GM18519 (cell line): ENCODE data around the gene TAS2R60.
"Not testable (repeated sequence)": the region's sequence is repeated elsewhere in the genome, so short reads cannot be mapped to it uniquely, and the experiment has no call there.

Source experiments
- ATAC-seq: cut with Tn5 transposase; IDR thresholded peaks from one replicate; pipeline ENCODE4 v1.9.1; 2021; ENCODE audit warnings: mild to moderate bottlenecking, moderate library complexity; ENCODE audit not compliant: unreplicated experiment, low FRiP score

TAS2R60 gene

DNA sequence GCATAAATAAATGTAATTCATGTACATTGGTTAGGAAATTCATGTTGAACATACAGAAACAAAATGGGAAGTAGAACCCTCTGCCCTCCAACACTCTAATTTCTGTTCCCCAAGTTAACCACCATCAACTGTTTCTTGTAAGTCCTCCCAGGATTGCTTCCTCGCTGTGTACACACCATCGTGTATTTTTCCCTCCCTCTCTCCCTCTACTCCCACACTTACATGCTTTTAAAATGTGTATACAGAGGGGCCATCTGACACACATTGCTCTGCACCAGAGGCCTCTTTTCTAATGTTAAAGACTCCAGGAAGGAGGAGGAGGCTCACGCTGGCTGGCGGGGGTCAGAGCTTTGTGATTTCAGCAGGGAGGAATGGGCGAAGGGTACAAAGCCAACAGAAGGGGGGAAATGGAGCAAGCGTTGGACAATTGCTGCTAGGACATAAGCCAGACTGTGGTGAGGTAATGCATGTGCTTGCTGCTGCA lies 32.7 kb upstream of the TAS2R60 start:
- no peak for ATAC-seq

DNA sequence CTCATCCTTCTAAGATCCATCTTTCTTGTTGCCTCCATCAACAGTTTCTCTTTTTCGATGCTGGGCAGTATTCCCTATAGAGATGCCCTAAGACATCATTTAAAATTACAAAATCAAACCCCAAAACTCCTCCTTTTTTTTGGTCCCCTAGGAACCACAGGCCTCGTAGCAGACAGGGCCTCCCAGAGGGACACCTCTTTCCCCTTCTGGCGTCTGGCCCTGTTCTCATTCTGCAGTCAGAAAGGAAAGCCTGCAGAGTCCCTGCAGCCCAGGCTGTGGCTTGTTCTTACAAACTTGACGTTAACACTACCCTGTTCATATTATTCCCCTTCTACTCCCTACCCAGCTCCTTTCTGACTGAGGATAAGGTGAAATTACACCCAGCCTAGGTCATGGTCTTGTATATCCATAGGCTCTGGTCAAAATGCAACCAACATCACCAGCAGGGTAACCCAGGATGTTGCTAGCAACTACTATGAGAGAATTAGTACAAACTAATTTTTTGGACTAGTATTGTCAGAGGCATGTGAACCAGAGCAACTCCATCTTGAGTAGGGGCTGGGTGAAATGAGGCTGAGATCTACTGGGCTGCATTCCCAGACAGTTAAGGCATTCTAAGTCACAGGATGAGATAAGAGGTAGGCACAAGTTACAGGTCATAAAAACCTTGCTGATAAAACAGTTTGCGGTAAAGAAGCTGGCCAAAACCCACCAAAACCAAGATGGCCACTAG lies 31.1 kb upstream of the TAS2R60 start:
- ATAC-seq, result no peak

DNA sequence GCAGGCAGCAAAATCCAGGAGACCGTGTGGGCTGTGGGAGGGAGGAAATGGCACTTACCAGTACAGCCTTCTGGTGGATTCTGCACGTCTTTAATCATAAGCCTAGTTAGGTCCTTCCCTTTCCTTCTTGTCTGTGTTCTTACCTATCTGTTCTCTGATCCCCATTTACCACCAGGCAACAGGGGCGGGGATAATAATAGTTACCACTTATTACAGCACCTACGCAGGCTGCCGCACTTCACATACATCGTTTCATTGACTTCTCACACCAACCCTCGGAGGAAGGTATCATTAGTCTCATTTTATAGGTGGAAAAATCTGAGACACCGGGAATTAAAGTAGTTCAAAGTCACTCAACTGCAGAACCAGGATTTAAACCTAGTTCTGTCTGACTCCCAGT lies 30.1 kb upstream of the TAS2R60 start:
- ATAC-seq, result no peak

DNA sequence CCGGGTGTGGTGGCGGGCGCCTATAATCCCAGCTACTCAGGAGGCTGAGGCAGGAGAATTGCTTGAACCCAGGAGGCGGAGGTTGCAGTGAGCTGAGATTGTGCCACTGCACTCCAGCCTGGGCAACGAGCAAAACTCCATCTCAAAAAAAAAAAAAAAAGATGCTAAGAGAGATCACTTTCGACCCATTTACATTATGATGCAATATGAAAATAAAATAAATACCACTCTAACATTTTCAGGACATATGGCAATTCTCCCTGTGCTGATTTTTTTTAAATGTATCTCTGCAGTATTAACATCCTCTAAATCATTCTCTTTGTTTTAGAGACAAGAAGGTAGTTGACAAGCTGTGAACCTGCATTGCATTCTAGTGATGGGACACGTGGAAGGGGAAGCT lies 28.0 kb upstream of the TAS2R60 start:
- ATAC-seq, result not testable (repeated sequence)

DNA sequence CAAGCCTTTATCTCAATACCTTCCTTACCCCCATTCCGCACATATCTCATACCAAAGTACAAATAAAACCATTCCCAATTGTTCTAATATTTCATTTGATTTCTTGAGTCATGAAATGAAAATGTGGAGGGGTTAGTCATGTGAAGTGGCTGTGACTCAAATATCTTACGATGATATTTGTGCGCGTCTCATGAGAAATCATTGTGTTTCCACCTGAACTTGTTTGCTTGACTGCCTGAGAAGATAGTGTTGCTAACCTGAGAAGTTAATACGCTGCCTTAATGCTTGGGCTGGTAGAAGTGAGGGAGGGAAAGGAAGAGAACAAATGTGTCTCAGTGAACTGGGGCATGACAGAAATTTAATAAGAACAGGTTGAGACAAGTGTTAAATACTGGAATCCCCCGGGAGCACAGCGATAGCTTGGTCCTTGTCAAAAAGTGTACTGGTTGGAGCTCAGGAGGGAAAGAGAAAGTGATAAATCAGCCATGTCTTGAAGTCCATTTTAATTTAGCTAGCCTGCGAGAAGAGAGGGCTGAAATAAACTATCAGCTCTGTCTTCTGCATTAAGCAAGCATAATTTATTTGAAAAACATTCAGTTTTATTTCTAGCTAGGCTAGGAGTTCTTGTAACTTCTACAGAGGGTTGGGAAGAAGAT lies 27.4 kb upstream of the TAS2R60 start:
- ATAC-seq, result no peak

DNA sequence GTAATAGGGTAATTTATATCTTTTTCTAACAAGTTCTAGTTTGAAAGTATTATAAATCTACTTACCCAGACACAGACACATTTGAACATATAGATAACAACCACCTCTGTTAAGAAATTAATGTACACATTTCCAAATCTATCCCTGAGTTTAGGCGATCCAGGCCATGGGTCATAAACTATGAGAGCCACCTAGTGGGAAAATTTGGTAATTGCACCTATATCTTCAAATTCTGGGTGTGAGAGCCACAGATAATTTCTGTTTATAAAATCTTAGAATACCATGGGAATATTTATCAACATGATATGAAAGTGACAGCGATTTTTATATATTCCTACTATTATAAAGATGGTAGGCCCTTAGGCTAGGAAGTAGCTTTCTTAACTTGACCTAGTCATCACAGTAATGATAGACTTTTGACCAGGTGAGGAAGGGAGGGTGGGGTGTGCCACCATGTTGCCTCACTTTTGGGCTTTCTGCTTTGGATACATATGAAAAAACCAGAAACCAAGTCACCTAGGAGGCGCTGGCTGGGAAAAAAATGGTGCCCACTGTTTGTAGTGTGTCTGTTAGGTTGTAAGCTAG lies 26.6 kb upstream of the TAS2R60 start:
- no peak for ATAC-seq

DNA sequence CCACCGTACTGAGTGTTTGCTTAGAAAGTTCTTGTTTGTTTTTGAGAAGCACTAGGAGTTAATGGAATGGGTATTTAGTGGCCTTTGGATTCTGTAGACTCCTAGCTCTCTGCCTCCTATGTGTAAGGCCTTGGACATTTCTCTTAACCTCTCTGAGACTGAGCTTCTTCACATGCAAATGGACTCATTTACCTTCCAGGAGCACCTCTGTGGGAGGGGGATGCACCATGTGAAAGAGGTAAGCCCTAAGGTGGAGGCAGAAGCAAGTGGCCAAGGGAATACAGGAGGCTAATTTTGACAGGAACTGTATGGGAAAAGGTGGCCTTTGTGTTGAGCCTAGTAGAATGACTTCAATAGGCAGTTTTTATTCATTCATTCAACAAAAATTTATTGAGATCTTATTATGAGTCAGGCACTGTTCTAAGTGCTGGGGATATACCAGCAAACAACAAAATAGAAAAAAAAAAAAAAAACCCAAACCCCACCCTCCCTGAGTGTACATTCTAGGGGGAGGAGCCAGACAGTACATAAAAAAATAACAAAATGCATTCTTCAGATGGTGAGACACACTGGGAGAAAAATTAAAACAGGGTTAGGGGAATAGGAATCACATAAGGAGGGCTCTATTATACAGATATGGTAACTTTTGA lies 25.4 kb upstream of the TAS2R60 start:
- no peak for ATAC-seq

DNA sequence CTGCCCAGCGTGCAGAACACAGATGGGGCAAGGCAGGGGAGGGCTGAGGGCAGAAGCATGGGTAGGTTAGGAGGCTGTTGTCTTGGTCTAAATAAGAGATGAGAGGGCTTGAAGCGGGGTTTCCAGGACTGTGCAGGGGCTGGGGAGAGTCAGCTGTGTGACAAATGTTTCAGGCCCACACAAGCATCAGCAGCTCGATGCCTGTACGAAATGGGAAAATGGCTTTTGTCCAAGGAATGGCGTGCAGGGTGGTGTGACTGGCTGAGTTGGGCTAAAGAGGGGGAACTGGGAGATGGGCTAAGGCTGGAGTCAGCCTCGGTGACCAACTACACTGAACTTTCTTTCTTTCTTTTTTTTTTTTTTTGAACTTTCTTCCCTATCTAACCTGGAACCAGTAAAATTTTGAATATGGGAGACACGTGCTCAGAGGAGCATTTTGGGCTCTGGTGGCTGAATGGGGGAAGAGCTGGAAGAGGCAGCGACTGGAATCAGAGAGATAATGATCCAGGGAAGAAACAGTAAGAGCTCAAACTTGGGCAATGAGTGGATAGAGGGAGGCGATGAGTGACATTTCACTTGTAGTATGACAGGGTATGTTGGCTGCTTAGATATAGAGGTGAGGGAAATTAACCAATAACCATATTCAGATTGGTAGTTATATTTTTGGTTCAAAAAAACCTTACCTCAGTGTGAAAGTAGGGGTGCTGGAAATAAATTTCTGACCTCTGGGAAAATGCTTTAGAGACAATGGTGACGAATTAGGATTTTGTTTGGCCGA lies 24.4 kb upstream of the TAS2R60 start:
- no peak for ATAC-seq

DNA sequence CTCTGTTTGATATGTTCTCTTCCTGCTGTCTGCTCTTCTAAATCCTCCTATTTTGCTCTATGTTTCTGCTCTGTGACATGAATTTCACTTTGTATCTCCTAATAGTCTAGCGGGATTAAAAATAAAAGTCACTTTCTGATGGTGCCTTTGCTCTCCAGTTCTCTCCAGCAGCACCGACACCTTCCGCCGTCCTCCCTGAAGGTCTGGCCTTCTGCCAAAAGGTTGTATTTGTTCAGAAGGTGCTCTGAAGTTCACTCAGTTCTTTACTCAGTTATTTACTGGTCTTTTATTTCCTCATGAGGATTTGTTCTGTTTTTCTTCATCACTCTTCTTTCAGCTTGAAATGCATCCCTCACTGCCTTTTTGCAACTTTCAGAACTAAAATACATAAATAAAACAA lies 23.4 kb upstream of the TAS2R60 start:
- ATAC-seq, result no peak

DNA sequence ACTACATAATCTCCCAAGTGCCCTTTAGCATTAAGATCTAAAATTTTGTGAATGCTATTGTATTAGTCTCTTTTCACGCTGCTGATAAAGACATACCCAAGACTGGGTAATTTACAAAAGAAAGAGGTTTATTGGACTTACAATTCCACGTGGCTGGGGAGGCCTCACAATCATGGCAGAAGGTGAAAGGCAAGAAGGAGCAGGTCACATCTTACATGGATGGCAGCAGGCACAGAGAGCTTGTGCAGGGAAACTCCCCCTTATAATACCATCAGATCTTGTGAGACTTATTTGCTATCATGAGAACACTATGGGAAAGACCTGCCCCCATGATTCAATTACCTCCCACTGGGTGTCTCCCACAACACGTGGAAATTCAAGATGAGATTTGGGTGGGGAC lies 22.6 kb upstream of the TAS2R60 start:
- not testable (repeated sequence) for ATAC-seq

DNA sequence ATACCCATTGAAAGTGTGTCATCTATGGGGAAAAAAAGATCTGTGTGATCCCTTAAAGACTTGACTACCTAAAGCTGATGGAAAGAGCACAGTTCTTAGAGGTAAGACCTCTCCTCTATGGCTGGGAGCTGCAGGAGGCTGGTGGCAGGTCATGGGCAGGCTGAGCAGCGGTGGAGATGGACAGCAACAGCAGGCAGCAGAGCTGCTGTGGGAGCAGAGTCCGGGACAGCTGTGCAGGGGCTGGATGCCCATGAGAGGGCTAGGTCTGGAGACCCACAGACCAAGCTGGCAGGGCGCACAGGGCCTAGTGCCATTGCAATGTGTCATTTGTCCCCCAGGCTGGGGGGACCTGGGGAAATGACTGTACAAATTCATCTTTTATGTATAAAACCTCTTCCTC lies 21.2 kb upstream of the TAS2R60 start:
- no peak for ATAC-seq

DNA sequence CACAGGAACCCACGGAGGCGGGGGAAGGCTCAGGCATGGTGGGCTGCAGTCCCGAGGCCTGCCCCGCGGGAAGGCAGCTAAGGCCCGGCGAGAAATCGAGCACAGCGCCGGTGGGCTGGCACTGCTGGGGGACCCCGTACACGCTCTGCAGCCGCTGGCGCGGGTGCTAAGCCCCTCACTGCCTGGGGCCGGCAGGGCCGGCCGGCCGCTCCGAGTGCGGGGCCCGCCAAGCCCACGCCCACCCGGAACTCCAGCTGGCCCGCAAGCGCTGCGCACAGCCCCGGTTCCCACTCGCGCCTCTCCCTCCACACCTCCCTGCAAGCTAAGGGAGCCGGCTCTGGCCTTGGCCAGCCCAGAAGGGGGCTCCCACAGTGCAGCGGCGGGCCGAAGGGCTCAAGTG lies 18.8 kb upstream of the TAS2R60 start:
- not testable (repeated sequence) for ATAC-seq

DNA sequence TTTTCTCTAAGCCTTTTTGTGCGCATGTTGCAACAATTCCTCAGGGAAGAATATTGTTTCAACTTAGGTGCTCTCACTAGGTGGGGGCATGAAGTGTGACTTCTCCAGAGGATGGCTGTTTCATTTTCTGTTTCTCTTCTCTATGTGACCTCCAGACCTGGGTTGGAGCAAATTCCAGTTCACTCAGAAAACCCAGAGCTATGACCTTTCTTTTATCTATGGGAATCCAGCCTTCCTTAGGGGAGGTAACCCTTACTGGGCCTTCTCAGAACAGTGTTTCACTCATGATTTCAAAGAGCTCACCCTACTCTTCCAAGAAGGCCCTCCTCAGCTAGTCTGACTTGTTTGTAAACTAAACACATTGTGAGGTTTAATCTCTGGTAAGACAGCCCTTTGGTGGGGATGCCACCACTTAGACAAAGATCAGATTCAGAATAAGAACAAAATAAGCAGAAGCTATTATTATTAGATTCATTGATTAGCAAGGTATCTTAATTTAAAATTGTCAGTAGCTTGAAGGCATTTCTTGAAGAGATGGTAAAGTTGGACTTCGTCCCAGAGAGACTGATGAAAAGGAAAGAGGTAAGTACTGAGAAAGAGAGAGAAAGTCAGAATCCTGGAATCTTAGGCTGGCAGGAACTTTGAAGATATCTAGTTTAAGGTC lies 16.6 kb upstream of the TAS2R60 start:
- no peak for ATAC-seq

DNA sequence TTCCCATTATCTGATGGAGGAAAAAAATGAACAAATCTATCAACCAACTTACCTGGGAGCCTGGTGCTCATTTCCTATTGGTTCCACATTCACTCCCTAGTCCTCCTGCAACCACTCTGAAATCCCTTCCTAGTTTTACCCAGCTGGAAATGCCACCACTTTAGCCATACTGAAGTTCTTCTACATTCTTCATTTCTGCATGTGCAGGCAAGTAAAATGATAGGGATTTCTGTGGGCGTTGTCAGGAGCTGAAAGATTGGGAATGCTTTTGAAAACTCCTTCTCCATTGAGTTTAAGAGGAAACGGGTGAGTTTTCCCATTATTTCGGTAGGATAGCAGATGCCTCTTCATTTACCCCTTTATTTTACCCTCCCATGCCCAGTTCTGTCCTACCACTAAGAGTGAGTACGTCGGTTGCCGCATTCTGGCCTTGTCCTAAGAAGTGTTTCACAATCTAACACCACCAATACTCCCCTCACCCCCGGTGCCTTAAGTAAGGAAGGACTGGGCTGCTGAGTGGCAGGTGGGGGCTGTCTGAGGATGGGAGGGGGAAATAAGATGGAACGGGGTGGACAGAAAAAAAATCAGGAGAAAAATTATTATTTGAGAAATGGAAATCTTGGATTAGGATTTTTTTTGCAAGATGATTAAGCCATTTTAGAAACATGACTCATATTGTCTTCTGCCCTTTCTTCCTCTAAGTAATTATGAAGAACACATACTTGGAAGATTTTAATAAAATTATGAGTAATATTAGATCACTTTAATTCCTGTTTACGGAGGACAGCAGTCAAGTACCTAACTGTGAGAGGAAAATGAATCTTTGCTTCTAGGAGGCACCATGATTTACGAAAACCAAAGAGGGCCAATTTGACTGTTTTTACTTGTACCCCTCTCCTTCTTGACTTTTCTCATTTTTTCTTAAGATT lies 13.2 kb upstream of the TAS2R60 start:
- ATAC-seq, result no peak

DNA sequence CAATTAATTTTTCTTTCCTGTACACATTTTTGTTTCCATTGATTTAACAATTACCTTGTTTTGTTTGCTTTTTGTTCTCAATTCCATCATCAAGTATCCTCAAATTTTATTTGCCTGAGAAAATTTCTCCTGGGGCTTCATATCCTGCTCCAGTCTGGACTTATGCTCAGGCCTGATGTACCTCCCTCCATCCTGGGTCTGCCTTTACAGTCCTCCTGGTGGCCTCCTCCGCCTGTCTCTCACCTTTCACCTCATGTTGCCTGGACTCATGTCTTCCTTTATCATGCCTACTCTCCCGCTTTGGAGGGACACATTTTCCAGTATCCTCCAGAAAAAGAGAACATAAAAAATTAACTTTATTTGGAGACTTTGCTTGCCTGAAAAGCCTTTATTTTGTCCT lies 12.1 kb upstream of the TAS2R60 start:
- no peak for ATAC-seq

DNA sequence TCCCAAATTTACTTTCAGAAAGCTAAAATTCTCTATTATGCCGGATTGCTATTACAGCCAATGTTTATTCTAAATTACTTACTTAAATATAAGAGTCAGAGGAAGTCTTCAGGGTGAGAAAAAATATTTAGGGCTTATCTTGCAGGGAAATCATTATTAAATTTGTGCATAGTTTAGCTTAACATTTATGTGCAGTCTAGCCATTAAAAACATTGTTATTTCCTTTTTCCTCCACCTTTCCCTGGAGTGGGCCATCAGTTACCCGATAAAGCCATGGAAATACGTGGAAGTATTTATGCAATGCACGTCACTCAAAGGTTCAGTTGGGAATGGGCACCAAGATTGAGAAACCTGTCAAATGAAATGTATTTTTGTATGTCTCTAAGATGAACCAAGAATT lies 9.5 kb upstream of the TAS2R60 start:
- no peak for ATAC-seq

DNA sequence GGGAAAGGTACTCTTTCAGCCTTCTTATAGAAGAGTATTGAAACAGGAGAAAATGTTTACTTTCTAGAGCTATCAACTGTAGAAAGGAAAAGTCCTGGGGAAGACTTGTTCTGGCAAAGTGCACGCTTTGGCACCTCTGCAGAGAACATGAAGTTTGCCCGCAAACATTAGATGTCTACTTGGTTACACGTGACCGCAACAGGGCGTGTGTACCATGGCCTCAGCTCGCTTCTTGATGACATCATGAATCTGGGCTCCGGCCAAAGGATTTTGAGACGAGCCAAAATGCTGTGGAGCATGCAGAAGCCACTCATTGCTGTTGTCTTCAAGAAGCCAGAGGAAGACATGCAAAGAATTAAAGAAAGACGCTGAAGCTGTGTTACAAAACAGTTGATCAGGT lies 8.6 kb upstream of the TAS2R60 start:
- no peak for ATAC-seq

DNA sequence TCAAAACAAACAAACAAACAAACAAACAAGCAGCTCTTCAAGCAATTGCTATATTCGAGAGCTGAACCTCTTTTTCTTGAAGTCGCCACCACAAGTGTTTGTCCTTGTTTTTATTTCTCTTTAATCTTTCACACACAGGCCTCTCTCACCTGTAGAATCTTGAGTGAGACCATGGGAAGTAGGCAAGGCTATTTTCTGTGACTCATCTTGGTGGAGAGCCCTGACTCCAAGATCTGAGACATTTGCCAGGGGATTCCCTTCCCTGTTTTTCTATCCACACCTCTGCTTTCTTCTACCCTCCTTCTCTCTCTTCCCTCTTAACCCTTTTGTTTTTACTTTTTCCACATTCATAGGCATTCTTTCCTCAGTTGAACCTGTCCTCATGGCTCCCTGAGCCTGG lies 8.0 kb upstream of the TAS2R60 start:
- no peak for ATAC-seq

DNA sequence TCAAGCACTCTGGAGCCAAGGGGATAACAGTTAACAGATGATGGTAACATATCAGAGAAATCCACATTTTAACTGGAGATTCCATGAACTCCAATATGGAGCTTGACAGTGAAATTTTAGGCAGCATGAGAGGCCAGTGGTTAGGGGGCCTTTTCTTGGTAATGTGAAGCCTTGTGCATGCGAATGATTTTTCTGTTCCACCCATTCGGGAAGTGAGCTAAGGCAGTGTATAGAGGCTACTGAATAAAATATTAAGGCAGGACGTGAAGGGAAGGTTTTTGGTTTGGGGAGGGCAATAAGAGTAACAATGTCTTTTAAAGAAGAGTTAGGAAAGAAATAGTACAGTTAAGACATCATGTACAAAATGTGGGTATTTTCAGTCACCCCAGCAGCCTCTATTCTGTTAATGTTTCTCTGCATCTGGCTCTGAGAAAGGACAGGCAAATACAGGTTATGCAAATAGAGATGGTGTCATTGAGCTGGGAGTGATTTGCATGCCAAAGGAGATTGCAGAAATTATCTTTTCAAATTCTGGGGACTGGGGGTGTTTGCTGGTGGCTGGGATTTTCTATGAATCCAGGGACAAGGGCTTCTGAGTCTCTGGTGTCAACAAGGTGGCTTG lies 6.8 kb upstream of the TAS2R60 start:
- ATAC-seq, result no peak
